GM21515 (cell line): Measurements from ENCODE around the gene DOCK8.

Experiments
- ATAC-seq: cut with Tn5 transposase; IDR thresholded peaks from one replicate; pipeline ENCODE4 v1.9.1; 2021; ENCODE audit not compliant: unreplicated experiment

DOCK8 gene

GRCh38 chr9:304519-305185 is 90.0 kb downstream of the DOCK8 start:
- ATAC-seq = no peak

GRCh38 chr9:306907-307306 is 92.2 kb downstream of the DOCK8 start:
- ATAC-seq = no peak

- ATAC-seq = no peak
Measured at GRCh38 chr9:311841-312240, 97.2 kb downstream of the DOCK8 start.

GRCh38 chr9:312596-313320 is 98.1 kb downstream of the DOCK8 start:
- no peak for ATAC-seq

- no peak for ATAC-seq
Measured at GRCh38 chr9:316382-316965, 101.8 kb downstream of the DOCK8 start.

- ATAC-seq = no peak
Measured at GRCh38 chr9:318646-319045, 104.0 kb downstream of the DOCK8 start.

GRCh38 chr9:324971-325370 is 110.3 kb downstream of the DOCK8 start:
- no peak for ATAC-seq

- no peak for ATAC-seq
Measured at GRCh38 chr9:326667-327066, 112.0 kb downstream of the DOCK8 start.

GRCh38 chr9:328453-328852 is 113.8 kb downstream of the DOCK8 start:
- ATAC-seq = no peak

- ATAC-seq = no peak
Measured at GRCh38 chr9:331197-331596, 116.5 kb downstream of the DOCK8 start.

GRCh38 chr9:335373-335772 is 120.7 kb downstream of the DOCK8 start:
- ATAC-seq = no peak

- no peak for ATAC-seq
Measured at GRCh38 chr9:336039-336438, 121.4 kb downstream of the DOCK8 start.

- ATAC-seq = no peak
Measured at GRCh38 chr9:338602-339001, 123.9 kb downstream of the DOCK8 start.

GRCh38 chr9:341634-342421 is 127.2 kb downstream of the DOCK8 start:
- ATAC-seq = no peak

- ATAC-seq = no peak
Measured at GRCh38 chr9:343773-344172, 129.1 kb downstream of the DOCK8 start.

- no peak for ATAC-seq
Measured at GRCh38 chr9:346111-346571, 131.5 kb downstream of the DOCK8 start.

GRCh38 chr9:347667-348292 is 133.1 kb downstream of the DOCK8 start:
- no peak for ATAC-seq

GRCh38 chr9:350384-350783 is 135.7 kb downstream of the DOCK8 start:
- ATAC-seq = no peak

- ATAC-seq = no peak
Measured at GRCh38 chr9:351916-352315, 137.3 kb downstream of the DOCK8 start.

GRCh38 chr9:353077-353476 is 138.4 kb downstream of the DOCK8 start:
- no peak for ATAC-seq

- no peak for ATAC-seq
Measured at GRCh38 chr9:354453-354852, 139.8 kb downstream of the DOCK8 start.
